ENCODE measurements around the gene DNM3. TPM values are rescaled to one million over a fixed set of nuclear protein-coding genes. Genes with fewer than 3 reads are reported as not detected.

Gene DNM3
- total and polyA plus RNA-seq, 2 experiments from 2014 or later: 0.11 to 1.4 TPM

DNA sequence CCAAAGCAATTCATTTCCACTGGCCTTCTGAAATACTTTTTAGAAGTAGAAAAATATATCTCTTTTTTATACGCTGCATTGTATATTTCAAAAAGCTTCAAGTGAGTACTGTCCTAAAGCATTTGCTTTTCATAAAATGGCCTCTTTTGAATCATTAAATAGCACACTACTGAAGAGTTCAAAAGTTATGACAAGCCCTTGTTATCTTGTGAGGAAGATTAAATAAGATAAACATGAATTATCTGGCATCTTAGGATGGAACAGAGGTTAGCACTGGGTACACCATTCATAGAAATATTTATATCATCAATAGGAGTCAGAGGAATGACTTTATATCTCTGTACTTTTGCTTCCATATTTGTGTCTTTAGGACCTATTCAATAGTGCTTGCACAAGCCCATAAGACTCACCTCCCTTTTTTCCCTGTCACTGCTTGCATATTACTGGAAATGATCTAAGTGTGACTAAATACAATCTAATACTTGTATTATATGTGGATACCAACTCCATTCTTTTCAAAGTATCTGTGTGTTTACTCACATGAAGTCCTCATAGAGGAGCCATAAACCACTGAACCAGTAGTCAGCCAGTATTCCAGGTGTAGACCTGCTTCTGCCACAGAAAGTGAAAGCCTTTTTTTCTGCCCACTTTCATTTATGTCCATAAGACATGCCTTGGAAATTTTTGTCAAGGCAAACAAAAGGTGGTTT is 305.0 kb downstream of the DNM3 start:
- Histone ChIP-seq H3K4me2 (ENCODE audit: unreplicated experiment) (peak overlapping the region; percentile 99), H3K27me3 (replicated peaks; ENCODE audit: insufficient read depth) (no peaks in the 10 kb centered on the region)

DNA sequence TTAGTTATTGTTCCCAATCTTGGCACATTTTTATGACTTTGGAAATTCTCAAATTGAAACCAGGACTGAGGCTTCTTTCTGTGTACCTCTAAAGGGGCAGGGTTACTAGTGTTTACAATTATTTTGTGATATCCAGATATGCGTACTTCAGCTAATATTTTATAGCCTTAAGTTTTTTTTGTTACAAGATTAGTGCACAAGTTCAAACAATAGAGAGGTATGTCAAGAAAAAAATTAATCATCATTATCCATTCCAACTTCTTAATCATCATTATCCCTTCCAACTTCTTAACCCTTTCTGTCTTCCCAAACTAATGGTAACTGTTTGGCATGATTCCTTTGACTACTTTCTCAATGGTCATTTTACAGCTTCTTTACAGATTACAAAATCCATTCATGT is 306.2 kb downstream of the DNM3 start:
- no peak for TF ChIP-seq EZH2 (IDR thresholded peaks at IDR 0.05; ENCODE audit: insufficient read depth, poor library complexity, severe bottlenecking)
- no peak for TF ChIP-seq EZH2phosphoT487 (IDR thresholded peaks at IDR 0.05; ENCODE audit: insufficient read depth, low read depth)
- Histone ChIP-seq H4K20me1 (ENCODE audit: insufficient read depth) (no peaks in the 10 kb centered on the region), H3K9me3 (ENCODE audit: low read depth) (no peaks in the 10 kb centered on the region), H2AFZ (peak overlapping the region; percentile 10; the same call in 1 of the 2 replicates), H3F3A (ENCODE audit: insufficient read depth) (peaks cover 52% of the 10 kb centered on the region), H3K9me2 (ENCODE audit: insufficient read depth) (no peaks in the 10 kb centered on the region), H3K27me3 (replicated peaks; ENCODE audit: insufficient read depth) (no peaks in the 10 kb centered on the region), H3K27ac (no peak overlapping the region), H3K4me3 (no peak overlapping the region), H3K9ac (no peak overlapping the region), H3K4me1 (ENCODE audit: insufficient read depth) (peaks cover 40% of the 10 kb centered on the region), H3K4me2 (ENCODE audit: unreplicated experiment) (no peak overlapping the region), H3K36me3 (ENCODE audit: low read depth) (peaks cover 5% of the 10 kb centered on the region; the same call in 1 of the 2 replicates), H3K79me2 (ENCODE audit: insufficient read depth) (peaks cover 20% of the 10 kb centered on the region)
- no peak for DNase-seq
- 19 to 32% methylated on average over 1 of the region's 1 CpG for WGBS, 2 experiments (ENCODE audit: low coverage in 1 of 2, low lambda C conversion rate in 2 of 2, missing lambda C conversion rate in 2 of 2)
- in situ Hi-C loops (cut with MboI): no loop called here

More for the DNA sequence above, 305.0 kb downstream of the DNM3 start:
- Histone ChIP-seq H3K9me2 (ENCODE audit: insufficient read depth) (no peaks in the 10 kb centered on the region), H3F3A (ENCODE audit: insufficient read depth) (peaks cover 62% of the 10 kb centered on the region), H3K9me3 (ENCODE audit: low read depth) (no peaks in the 10 kb centered on the region), H3K27ac (peak overlapping the region; percentile 98), H3K36me3 (ENCODE audit: low read depth) (peaks cover 12% of the 10 kb centered on the region), H3K4me3 (peak overlapping the region; percentile 99; the same call in 1 of the 2 replicates), H2AFZ (peak overlapping the region; percentile 70; the same call in 1 of the 2 replicates), H3K79me2 (ENCODE audit: insufficient read depth) (peaks cover 32% of the 10 kb centered on the region), H3K9ac (peak overlapping the region; percentile 99), H3K4me1 (ENCODE audit: insufficient read depth) (peaks cover 40% of the 10 kb centered on the region), H4K20me1 (ENCODE audit: insufficient read depth) (no peaks in the 10 kb centered on the region)
- WGBS, 2 experiments (ENCODE audit: low coverage in 1 of 2, low lambda C conversion rate in 2 of 2, missing lambda C conversion rate in 2 of 2): 88 to 96% methylated on average over 1 of the region's 1 CpG
- no peak for TF ChIP-seq EZH2phosphoT487 (IDR thresholded peaks at IDR 0.05; ENCODE audit: insufficient read depth, low read depth)
- TF ChIP-seq EZH2 (IDR thresholded peaks at IDR 0.05; ENCODE audit: insufficient read depth, poor library complexity, severe bottlenecking): no peak
- in situ Hi-C loops (cut with MboI): no loop called here
- DNase-seq: peak; percentile 75

DNA sequence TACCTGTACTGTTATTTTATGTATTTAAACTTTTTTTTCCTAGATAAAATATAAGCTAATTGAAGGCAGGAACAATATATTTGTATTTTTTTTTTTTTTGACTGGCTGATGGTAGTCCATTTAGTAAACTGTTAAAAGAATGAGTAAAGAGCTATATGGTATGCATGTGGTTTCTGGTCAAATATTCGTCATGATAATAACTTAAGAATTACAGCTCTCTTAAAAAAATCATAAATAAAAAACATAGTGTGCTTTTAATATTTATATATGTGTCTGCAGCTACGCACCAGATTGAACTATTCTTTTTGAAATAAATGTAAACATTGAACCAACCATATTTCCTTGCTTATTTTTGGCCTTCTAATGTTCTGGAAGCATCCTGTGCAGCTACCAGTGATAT is 306.9 kb downstream of the DNM3 start:
- TF ChIP-seq EZH2phosphoT487 (IDR thresholded peaks at IDR 0.05; ENCODE audit: insufficient read depth, low read depth) (no peak), EZH2 (IDR thresholded peaks at IDR 0.05; ENCODE audit: insufficient read depth, poor library complexity, severe bottlenecking) (no peak)
- Histone ChIP-seq H3K79me2 (ENCODE audit: insufficient read depth) (peaks cover 13% of the 10 kb centered on the region), H3F3A (ENCODE audit: insufficient read depth) (peaks cover 45% of the 10 kb centered on the region), H3K4me1 (ENCODE audit: insufficient read depth) (peaks cover 40% of the 10 kb centered on the region), H3K27me3 (replicated peaks; ENCODE audit: insufficient read depth) (no peaks in the 10 kb centered on the region), H3K4me3 (no peak overlapping the region), H3K9me2 (ENCODE audit: insufficient read depth) (no peaks in the 10 kb centered on the region), H3K9me3 (ENCODE audit: low read depth) (no peaks in the 10 kb centered on the region), H3K36me3 (ENCODE audit: low read depth) (no peaks in the 10 kb centered on the region), H3K9ac (no peak overlapping the region), H4K20me1 (ENCODE audit: insufficient read depth) (no peaks in the 10 kb centered on the region), H2AFZ (no peak overlapping the region), H3K4me2 (ENCODE audit: unreplicated experiment) (no peak overlapping the region), H3K27ac (no peak overlapping the region)
- in situ Hi-C loops (cut with MboI): no loop called here
- no peak for DNase-seq
- WGBS, 2 experiments (ENCODE audit: low coverage in 1 of 2, low lambda C conversion rate in 2 of 2, missing lambda C conversion rate in 2 of 2): 93 to 95% methylated on average over 2 of the region's 2 CpGs

DNA sequence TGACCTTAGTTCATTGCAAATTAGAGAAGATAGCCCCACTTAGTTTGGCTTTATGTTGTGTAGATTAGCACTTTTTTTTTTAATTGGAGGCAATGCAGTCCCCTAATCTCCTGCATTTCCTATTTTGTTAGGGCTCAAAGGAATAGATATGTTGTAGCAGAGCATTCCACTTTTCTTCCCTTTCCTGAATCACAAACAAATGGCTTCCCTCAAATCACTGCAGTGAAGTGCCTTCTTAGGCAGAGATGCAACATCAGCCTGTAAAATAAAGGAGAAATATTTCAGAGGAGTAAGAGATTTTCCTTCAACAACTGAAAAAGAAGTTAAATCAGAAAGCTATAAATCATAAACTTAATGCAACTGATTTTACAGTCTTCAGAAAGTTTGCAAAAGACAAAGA is 307.4 kb downstream of the DNM3 start:
- H3F3A ChIP-seq (ENCODE audit: insufficient read depth): peaks cover 43% of the 10 kb centered on the region
- no peaks in the 10 kb centered on the region for H3K27me3 ChIP-seq (replicated peaks; ENCODE audit: insufficient read depth)
- no peak overlapping the region for H3K9ac ChIP-seq
- peaks cover 8% of the 10 kb centered on the region for H3K79me2 ChIP-seq (ENCODE audit: insufficient read depth)
- no peak for DNase-seq
- H3K4me1 ChIP-seq (ENCODE audit: insufficient read depth): peaks cover 42% of the 10 kb centered on the region
- no peaks in the 10 kb centered on the region for H3K36me3 ChIP-seq (ENCODE audit: low read depth)
- no peak overlapping the region for H3K4me2 ChIP-seq (ENCODE audit: unreplicated experiment)
- in situ Hi-C loops (cut with MboI): no loop called here
- H2AFZ ChIP-seq: no peak overlapping the region
- H3K27ac ChIP-seq: no peak overlapping the region
- TF ChIP-seq EZH2phosphoT487 (IDR thresholded peaks at IDR 0.05; ENCODE audit: insufficient read depth, low read depth) (no peak), EZH2 (IDR thresholded peaks at IDR 0.05; ENCODE audit: insufficient read depth, poor library complexity, severe bottlenecking) (no peak)
- no peaks in the 10 kb centered on the region for H4K20me1 ChIP-seq (ENCODE audit: insufficient read depth)
- no peak overlapping the region for H3K4me3 ChIP-seq
- H3K9me3 ChIP-seq (ENCODE audit: low read depth): no peaks in the 10 kb centered on the region
- no peaks in the 10 kb centered on the region for H3K9me2 ChIP-seq (ENCODE audit: insufficient read depth)

Measured in GM23248 (cell line).